SU-DHL-6 (cell line): Measurements from ENCODE around the gene ACTN3.

ENCODE experiments used
- H2AFZ ChIP-seq: fragments of 200-600 bp; sonication (generic); 2 replicates; pipeline ENCODE4 v1.6.1; 2014; ENCODE audit warnings: low read depth, mild to moderate bottlenecking, moderate library complexity, mixed read lengths, antibody characterized with exemption, low read length; ENCODE audit not compliant: severe bottlenecking
- H3F3A ChIP-seq: fragments of 200-600 bp; shearing (Covaris generic); 2 replicates; pipeline ENCODE4 v1.6.0; 2016; ENCODE audit warnings: antibody characterized with exemption, mild to moderate bottlenecking; ENCODE audit not compliant: insufficient read depth
- H3K27ac ChIP-seq: fragments of 200-600 bp; sonication (generic); 2 replicates; pipeline ENCODE4 v1.5.1; 2016; ENCODE audit warnings: low read depth, mild to moderate bottlenecking, low read length, moderate library complexity, mixed read lengths
- H3K27me3 ChIP-seq: fragments of 200-600 bp; sonication (generic), shearing (Covaris generic); 2 replicates; pipeline ENCODE4 v1.6.0; 2014; ENCODE audit warnings: mild to moderate bottlenecking, low read length
- H3K36me3 ChIP-seq: fragments of 200-600 bp; sonication (generic); 2 replicates; pipeline ENCODE4 v1.6.1; 2014; ENCODE audit warnings: mild to moderate bottlenecking, low read length, mixed read lengths
- H3K4me2 ChIP-seq: fragments of 300-600, 200-600 bp; shearing (Covaris generic), sonication (generic); 2 replicates; pipeline ENCODE4 v1.6.0; 2014; ENCODE audit warnings: low read length, low read depth, mild to moderate bottlenecking; ENCODE audit not compliant: poor library complexity, severe bottlenecking
- H3K4me3 ChIP-seq: fragments of 200-600 bp; sonication (generic); 2 replicates; pipeline ENCODE4 v1.5.1; 2014; ENCODE audit warnings: antibody characterized with exemption, low read length, mild to moderate bottlenecking, mixed read lengths; ENCODE audit not compliant: insufficient read depth, poor library complexity, severe bottlenecking
- H3K79me2 ChIP-seq: fragments of 200-600 bp; sonication (generic); 2 replicates; pipeline ENCODE4 v1.6.1; 2014; ENCODE audit warnings: mild to moderate bottlenecking, low read length, moderate library complexity; ENCODE audit not compliant: insufficient read depth
- H3K9ac ChIP-seq: fragments of 200-600 bp; sonication (generic); 2 replicates; pipeline ENCODE4 v1.7.0; 2014; ENCODE audit warnings: mild to moderate bottlenecking, low read length
- H3K9me2 ChIP-seq: fragments of 200-600 bp; sonication (generic); replicated peaks from 2 replicates; pipeline ENCODE4 v1.6.1; 2014; ENCODE audit warnings: low read length; ENCODE audit not compliant: insufficient read depth
- H3K9me3 ChIP-seq: fragments of 200-600 bp; sonication (generic); 2 replicates; pipeline ENCODE4 v1.6.1; 2014; ENCODE audit warnings: low read length, mixed read lengths; ENCODE audit not compliant: insufficient read depth
- H4K20me1 ChIP-seq: fragments of 200-600 bp; sonication (generic); 2 replicates; pipeline ENCODE4 v1.6.1; 2014; ENCODE audit warnings: low read depth, mild to moderate bottlenecking, antibody characterized with exemption, low read length, moderate library complexity, mixed read lengths
- CTCF ChIP-seq: fragments of 200-600 bp; sonication (generic); IDR thresholded peaks from one replicate; pipeline ENCODE4 v1.5.1; 2017; ENCODE audit warnings: antibody characterized with exemption, mild to moderate bottlenecking, low read length, moderate library complexity; ENCODE audit not compliant: insufficient read depth, poor library complexity, severe bottlenecking
- EZH2phosphoT487 ChIP-seq: fragments of 200-600 bp; sonication (generic), shearing (Covaris generic); conservative IDR thresholded peaks from 2 replicates; pipeline ENCODE4 v1.6.1; 2018; ENCODE audit warnings: mild to moderate bottlenecking, antibody characterized with exemption, low read length, moderate library complexity, mixed read lengths

The ACTN3 gene

GRCh38 chr11:66563832-66564231 lies 17.1 kb downstream of the ACTN3 start:
- Histone ChIP-seq H3K27me3 (no peaks in the 10 kb centered on the region), H3K9me2 (no peaks in the 10 kb centered on the region), H3K4me3 (no peak overlapping the region), H3K36me3 (no peaks in the 10 kb centered on the region), H3K9me3 (no peaks in the 10 kb centered on the region), H3K4me2 (no peak overlapping the region), H3K79me2 (no peaks in the 10 kb centered on the region), H2AFZ (no peak overlapping the region), H3F3A (no peaks in the 10 kb centered on the region), H4K20me1 (no peaks in the 10 kb centered on the region), H3K27ac (no peak overlapping the region), H3K9ac (no peak overlapping the region)
- TF ChIP-seq EZH2phosphoT487 = no peak
- TF ChIP-seq CTCF = no peak

- no peak overlapping the region for H3K9ac ChIP-seq
These were observed 17.8 kb downstream of the ACTN3 start for GRCh38 chr11:66564538-66564937.

GRCh38 chr11:66564984-66565383 lies 18.3 kb downstream of the ACTN3 start:
- Histone ChIP-seq H3K36me3 (no peaks in the 10 kb centered on the region), H3K9ac (no peak overlapping the region), H3K27ac (no peak overlapping the region), H2AFZ (no peak overlapping the region), H4K20me1 (no peaks in the 10 kb centered on the region), H3K4me3 (no peak overlapping the region), H3K9me2 (no peaks in the 10 kb centered on the region), H3K4me2 (no peak overlapping the region), H3F3A (no peaks in the 10 kb centered on the region), H3K27me3 (no peaks in the 10 kb centered on the region), H3K9me3 (no peaks in the 10 kb centered on the region), H3K79me2 (no peaks in the 10 kb centered on the region)
- no peak for TF ChIP-seq EZH2phosphoT487
- no peak for TF ChIP-seq CTCF

More at GRCh38 chr11:66564538-66564937, 17.8 kb downstream of the ACTN3 start:
- Histone ChIP-seq H3K4me3 (no peak overlapping the region), H3K9me2 (no peaks in the 10 kb centered on the region), H3K9me3 (no peaks in the 10 kb centered on the region), H3K27ac (no peak overlapping the region), H3K4me2 (no peak overlapping the region), H3K36me3 (no peaks in the 10 kb centered on the region), H3K27me3 (no peaks in the 10 kb centered on the region), H4K20me1 (no peaks in the 10 kb centered on the region), H3F3A (no peaks in the 10 kb centered on the region), H2AFZ (no peak overlapping the region), H3K79me2 (no peaks in the 10 kb centered on the region)
- TF ChIP-seq EZH2phosphoT487 = no peak
- no peak for TF ChIP-seq CTCF
